Measurements from ENCODE around the gene PDCD6IP.

GRCh38 chr3:33884701-33885100 lies 86.3 kb downstream of the PDCD6IP start:
- TF ChIP-seq, protein P1, sequence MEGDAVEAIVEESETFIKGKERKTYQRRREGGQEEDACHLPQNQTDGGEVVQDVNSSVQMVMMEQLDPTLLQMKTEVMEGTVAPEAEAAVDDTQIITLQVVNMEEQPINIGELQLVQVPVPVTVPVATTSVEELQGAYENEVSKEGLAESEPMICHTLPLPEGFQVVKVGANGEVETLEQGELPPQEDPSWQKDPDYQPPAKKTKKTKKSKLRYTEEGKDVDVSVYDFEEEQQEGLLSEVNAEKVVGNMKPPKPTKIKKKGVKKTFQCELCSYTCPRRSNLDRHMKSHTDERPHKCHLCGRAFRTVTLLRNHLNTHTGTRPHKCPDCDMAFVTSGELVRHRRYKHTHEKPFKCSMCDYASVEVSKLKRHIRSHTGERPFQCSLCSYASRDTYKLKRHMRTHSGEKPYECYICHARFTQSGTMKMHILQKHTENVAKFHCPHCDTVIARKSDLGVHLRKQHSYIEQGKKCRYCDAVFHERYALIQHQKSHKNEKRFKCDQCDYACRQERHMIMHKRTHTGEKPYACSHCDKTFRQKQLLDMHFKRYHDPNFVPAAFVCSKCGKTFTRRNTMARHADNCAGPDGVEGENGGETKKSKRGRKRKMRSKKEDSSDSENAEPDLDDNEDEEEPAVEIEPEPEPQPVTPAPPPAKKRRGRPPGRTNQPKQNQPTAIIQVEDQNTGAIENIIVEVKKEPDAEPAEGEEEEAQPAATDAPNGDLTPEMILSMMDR (conservative IDR thresholded peaks at IDR 0.05; ENCODE audit: low read length): no peak
- TF ChIP-seq EZH2phosphoT487 (IDR thresholded peaks at IDR 0.05; ENCODE audit: borderline replicate concordance): no peak

All from Loucy (cell line).